H1 (cell line): ENCODE measurements around the gene GAS2L1. TPM values are rescaled to one million over a fixed set of nuclear protein-coding genes. Genes with fewer than 3 reads are reported as not detected.

ENCODE experiments used
- CTCF ChIA-PET: fragments of 300-600 bp; sonication (Branson Sonifier 250); formaldehyde crosslinking; loops from one replicate; lab custom pipeline; 2021; ENCODE audit not compliant: partially characterized antibody; lab: Charles Lee
- POLR2A ChIA-PET: fragments of 300-600 bp; sonication (Branson Sonifier 250); formaldehyde crosslinking; loops from one replicate; lab custom pipeline; 2021; ENCODE audit warnings: inconsistent platforms; ENCODE audit not compliant: partially characterized antibody; lab: Charles Lee
- DNase-seq, 2 experiments: peaks; one replicate each; pipeline versions ENCODE4 v3.0.0 to v3.0.0-alpha.2; 2010 to 2022; ENCODE audit warnings: low spot score in 2 of 2, low read depth in 1 of 2, mixed read lengths in 1 of 2
- FAIRE-seq: peaks from 2 replicates; lab custom pipeline; 2011; peaks lifted over from hg19 to GRCh38; lab: Jason Lieb, UNC
- H2AFZ ChIP-seq: 2 replicates; pipeline ENCODE4 v1.8.1; 2012; ENCODE audit warnings: low read length, inconsistent platforms
- H2AK5ac ChIP-seq: 2 replicates; pipeline ENCODE4 v1.6.1; 2013; ENCODE audit warnings: low read depth, low read length
- H2BK120ac ChIP-seq: replicated peaks from 2 replicates; pipeline ENCODE3; 2013; ENCODE audit warnings: low read depth, low read length, inconsistent platforms
- H2BK12ac ChIP-seq: 2 replicates; pipeline ENCODE4 v1.6.1; 2013; ENCODE audit warnings: low read depth, low read length
- H2BK15ac ChIP-seq: 2 replicates; pipeline ENCODE4 v1.6.1; 2013; ENCODE audit warnings: low read length
- H2BK20ac ChIP-seq: 2 replicates; pipeline ENCODE4 v1.6.1; 2013; ENCODE audit warnings: low read length
- H2BK5ac ChIP-seq: 2 replicates; pipeline ENCODE4 v1.6.1; 2013; ENCODE audit warnings: low read depth, low read length
- H3K14ac ChIP-seq: 2 replicates; pipeline ENCODE4 v1.6.1; 2013; ENCODE audit warnings: inconsistent platforms; ENCODE audit not compliant: insufficient read length
- H3K18ac ChIP-seq: 2 replicates; pipeline ENCODE4 v1.6.1; 2013; ENCODE audit warnings: low read length; ENCODE audit errors: extremely low read depth
- H3K23ac ChIP-seq: 2 replicates; pipeline ENCODE4 v1.6.1; 2013; ENCODE audit warnings: inconsistent platforms; ENCODE audit not compliant: insufficient read length
- H3K23me2 ChIP-seq: 2 replicates; pipeline ENCODE4 v1.6.1; 2013; ENCODE audit warnings: low read depth, low read length
- H3K27ac ChIP-seq: 2 replicates; pipeline ENCODE4 v1.6.1; 2011; ENCODE audit warnings: low read depth, low read length, inconsistent platforms
- H3K27me3 ChIP-seq, 4 experiments: replicated peaks in 1 of 4; 1 replicate in 1 of 4; 2 replicates in 3 of 4; pipeline versions ENCODE4 v1.6.1 to v1.8.1; 2011 to 2013; ENCODE audit warnings: low read length in 3 of 4, mild to moderate bottlenecking in 3 of 4, inconsistent platforms in 2 of 4, mixed read lengths in 2 of 4, moderate library complexity in 1 of 4; ENCODE audit not compliant: control insufficient read depth in 3 of 4, insufficient read depth in 3 of 4; ENCODE audit errors: extremely low read depth in 1 of 4
- H3K36me3 ChIP-seq, 4 experiments: 2 replicates each; pipeline versions ENCODE4 v1.6.1 to v1.8.1; 2011 to 2013; ENCODE audit warnings: mild to moderate bottlenecking in 4 of 4, low read length in 3 of 4, moderate library complexity in 2 of 4, control low read depth in 1 of 4, inconsistent platforms in 1 of 4; ENCODE audit not compliant: insufficient read depth in 4 of 4, control insufficient read depth in 2 of 4
- H3K4ac ChIP-seq: replicated peaks from 2 replicates; pipeline ENCODE3; 2013; ENCODE audit warnings: low read length, low read depth, mixed read lengths, inconsistent platforms; ENCODE audit not compliant: insufficient read length
- H3K4me1 ChIP-seq, 4 experiments: replicated peaks in 1 of 4; 1 replicate in 1 of 4; 2 replicates in 3 of 4; pipeline versions ENCODE4 v1.6.1 to v1.8.1; 2011 to 2013; ENCODE audit warnings: low read length in 3 of 4, inconsistent platforms in 2 of 4, mixed read lengths in 1 of 4; ENCODE audit not compliant: insufficient read depth in 4 of 4, control insufficient read depth in 3 of 4
- H3K4me2 ChIP-seq, 2 experiments: 2 replicates each; pipeline versions ENCODE4 v1.6.1 to v1.8.1; 2011 to 2013; ENCODE audit warnings: low read depth in 2 of 2, low read length in 2 of 2, control low read depth in 1 of 2, inconsistent platforms in 1 of 2, mild to moderate bottlenecking in 1 of 2; ENCODE audit not compliant: insufficient read depth in 1 of 2
- H3K4me3 ChIP-seq, 4 experiments: fragments of 200-600, 300-600 bp in 1 of 4; sonication (generic), shearing (Covaris generic), sonication (Bioruptor Twin) in 1 of 4; 2 replicates each; pipeline versions ENCODE4 v1.5.1 to v1.8.1; 2011 to 2016; ENCODE audit warnings: low read length in 4 of 4, low read depth in 3 of 4, control low read depth in 2 of 4, inconsistent platforms in 2 of 4, mild to moderate bottlenecking in 2 of 4, mixed read lengths in 1 of 4, moderate library complexity in 1 of 4; ENCODE audit not compliant: insufficient read depth in 2 of 4; ENCODE audit errors: extremely low read depth in 1 of 4
- H3K56ac ChIP-seq: replicated peaks from 2 replicates; pipeline ENCODE3; 2013; ENCODE audit warnings: low read depth, mild to moderate bottlenecking, mixed read lengths, low read length, inconsistent platforms; ENCODE audit not compliant: insufficient read length
- H3K79me1 ChIP-seq: 2 replicates; pipeline ENCODE4 v1.6.1; 2013; ENCODE audit warnings: low read depth, low read length, control low read depth
- H3K79me2 ChIP-seq, 2 experiments: 2 replicates each; pipeline versions ENCODE4 v1.6.1 to v1.8.1; 2012 to 2013; ENCODE audit warnings: low read length in 2 of 2, mild to moderate bottlenecking in 2 of 2, inconsistent platforms in 1 of 2; ENCODE audit not compliant: insufficient read depth in 2 of 2, control insufficient read depth in 1 of 2
- H3K9ac ChIP-seq, 4 experiments: replicated peaks in 1 of 4; 1 replicate in 1 of 4; 2 replicates in 3 of 4; pipeline versions ENCODE4 v1.6.1 to v1.8.1; 2011 to 2013; ENCODE audit warnings: low read depth in 3 of 4, low read length in 3 of 4, control low read depth in 2 of 4, mild to moderate bottlenecking in 2 of 4, moderate library complexity in 2 of 4, inconsistent platforms in 1 of 4; ENCODE audit errors: extremely low read depth in 1 of 4
- H3K9me3 ChIP-seq, 2 experiments: 2 replicates each; pipeline versions ENCODE4 v1.6.1 to v1.8.1; 2012 to 2013; ENCODE audit warnings: mild to moderate bottlenecking in 2 of 2, moderate library complexity in 2 of 2, control low read depth in 1 of 2, inconsistent platforms in 1 of 2, low read depth in 1 of 2, low read length in 1 of 2, mixed read lengths in 1 of 2; ENCODE audit not compliant: insufficient read depth in 2 of 2
- H4K20me1 ChIP-seq, 2 experiments: replicated peaks in 1 of 2; 2 replicates each; pipeline versions ENCODE3 to v1.8.1; 2011 to 2013; ENCODE audit warnings: inconsistent platforms in 2 of 2, low read length in 2 of 2, mild to moderate bottlenecking in 1 of 2; ENCODE audit not compliant: insufficient read depth in 2 of 2, control insufficient read depth in 1 of 2
- H4K5ac ChIP-seq: 2 replicates; pipeline ENCODE4 v1.6.1; 2013; ENCODE audit warnings: low read length, low read depth, mixed read lengths, inconsistent platforms; ENCODE audit not compliant: insufficient read length
- H4K8ac ChIP-seq: 2 replicates; pipeline ENCODE4 v1.8.0; 2013; ENCODE audit warnings: mild to moderate bottlenecking, moderate library complexity, low read length, inconsistent platforms; ENCODE audit not compliant: insufficient read depth; ENCODE audit errors: extremely low read depth
- H4K91ac ChIP-seq: replicated peaks from 2 replicates; pipeline ENCODE3; 2013; ENCODE audit warnings: low read length, mixed read lengths, inconsistent platforms; ENCODE audit not compliant: insufficient read length
- BCL11A ChIP-seq, 2 experiments: IDR thresholded peaks; one replicate each; pipeline ENCODE4 v1.6.1; 2011; ENCODE audit warnings: low read depth in 2 of 2, low read length in 2 of 2, mild to moderate bottlenecking in 2 of 2
- GABPA ChIP-seq: IDR thresholded peaks from 2 replicates; pipeline ENCODE4 v1.6.1; 2011; ENCODE audit warnings: mild to moderate bottlenecking, low read length, moderate library complexity, borderline replicate concordance; ENCODE audit not compliant: insufficient read depth
- HDAC2 ChIP-seq, 2 experiments: fragments of 300-600 bp in 1 of 2; sonication (generic) in 1 of 2; IDR thresholded peaks; 2 replicates each; pipeline ENCODE4 v1.6.1; 2011 to 2012; ENCODE audit warnings: low read depth in 2 of 2, low read length in 2 of 2, mild to moderate bottlenecking in 2 of 2, moderate library complexity in 2 of 2, borderline replicate concordance in 1 of 2, inconsistent platforms in 1 of 2
- JUND ChIP-seq: IDR thresholded peaks from 2 replicates; pipeline ENCODE4 v1.6.1; 2011; ENCODE audit warnings: mild to moderate bottlenecking, improper control_type of control experiment, low read length
- MAFK ChIP-seq: IDR thresholded peaks from 2 replicates; pipeline ENCODE4 v1.6.1; 2012; ENCODE audit warnings: low read depth, mild to moderate bottlenecking, improper control_type of control experiment, low read length
- SUZ12 ChIP-seq: fragments of 200-600 bp; sonication (generic); IDR thresholded peaks from 2 replicates; pipeline ENCODE4 v1.6.1; 2012; ENCODE audit warnings: mild to moderate bottlenecking, inconsistent platforms, low read length, moderate library complexity, mixed read lengths
- WGBS, 2 experiments: shearing (Covaris generic) in 1 of 2; methylation state at CpG; one replicate each; pipeline versions ENCODE4 v1.1.6 to v1.1.7; 2013 to 2015; ENCODE audit warnings: low lambda C conversion rate in 2 of 2, mixed read lengths in 2 of 2, inconsistent platforms in 1 of 2, low coverage in 1 of 2, missing lambda C conversion rate in 1 of 2; ENCODE audit not compliant: insufficient replicate concordance in 2 of 2, insufficient coverage in 1 of 2, insufficient read length in 1 of 2; ENCODE audit errors: extremely low coverage in 1 of 2, missing lambda C conversion rate in 1 of 2; 5-methylcytosine and 5-hydroxymethylcytosine counted together
- polyA plus RNA-seq, 7 experiments: library from polyadenylated mRNA; depleted of rRNA in 3 of 7; stranded (reverse) in 5 of 7; unstranded in 2 of 7; fragments of >200 nt in 5 of 7; fragments of 200-250 nt in 2 of 7; gene quantifications; 1 replicate in 5 of 7; 2 replicates in 1 of 7; 4 replicates in 1 of 7; pipeline versions ENCODE4 v1.2.1 to v1.2.3, GENCODE V29; 2011 to 2013; ENCODE audit warnings: missing spikeins in 2 of 7, mixed read lengths in 2 of 7
- total RNA-seq: library from RNA; stranded (reverse); fragmentation: NEBNext Ultra II Directional; extraction: Animal tissue kit (Norgen Biotek cat#: 25700); gene quantifications from 2 replicates; pipeline ENCODE4 v1.2.1, GENCODE V29; 2021

The GAS2L1 gene
- total and polyA plus RNA-seq, 2 of the 8 experiments (the other 6 are each of a cell fraction or from before 2014, with no cell fraction given), result 3.6 to 10.1 TPM

DNA sequence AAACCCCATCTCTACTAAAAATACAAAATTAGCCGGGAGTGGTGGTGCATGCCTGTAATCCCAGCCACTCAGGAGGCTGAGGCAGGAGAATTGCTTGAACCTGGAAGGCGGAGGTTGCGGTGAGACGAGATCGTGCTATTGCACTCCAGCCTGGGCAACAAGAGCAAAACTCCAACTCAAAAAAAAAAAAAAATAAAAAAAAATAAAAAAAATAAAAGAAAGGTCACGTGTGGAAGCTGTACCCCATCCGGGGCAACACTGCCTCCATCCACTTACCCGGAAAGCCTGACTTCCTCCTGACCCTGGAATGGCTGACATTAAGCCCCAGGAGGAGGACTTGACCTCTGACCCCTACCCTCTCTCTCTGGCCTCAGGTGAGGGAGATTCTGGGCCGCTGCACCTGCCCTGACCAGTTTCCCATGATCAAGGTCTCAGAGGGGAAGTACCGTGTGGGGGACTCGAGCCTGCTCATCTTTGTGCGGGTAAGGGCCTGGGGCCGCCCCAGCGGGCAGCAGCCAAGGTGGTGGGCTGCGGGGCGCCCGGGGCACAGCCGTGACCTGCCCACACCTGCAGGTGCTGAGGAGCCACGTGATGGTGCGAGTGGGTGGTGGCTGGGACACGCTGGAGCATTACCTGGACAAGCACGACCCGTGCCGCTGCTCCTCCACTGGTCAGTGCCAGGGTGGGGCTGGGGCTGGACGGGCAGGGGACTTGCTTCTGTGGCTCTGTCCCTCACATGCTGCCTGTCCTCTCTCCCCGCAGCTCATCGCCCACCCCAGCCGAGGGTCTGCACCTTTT lies 3.8 kb downstream of the GAS2L1 start:
- H3K4ac ChIP-seq, result no peak overlapping the region
- H3K27me3 ChIP-seq, result peaks cover 21 to 33% (median 24%) of the 10 kb centered on the region in 4 experiments
- no peak overlapping the region; the same call in none of the 2 replicates for H3K27ac ChIP-seq
- H3K36me3 ChIP-seq, result peaks cover 0 to 12% (median 0%) of the 10 kb centered on the region in 4 experiments; a peak in 1 of 8 replicates
- FAIRE-seq, result no peak
- CTCF ChIA-PET, result interaction anchor here (1.1 to 4.1 kb wide), 6 partner anchors 7 to 65 kb away, joined by 3 to 41 read pairs (median 4); no protein-coding TSS in a partner anchor
- peaks cover 6 to 14% of the 10 kb centered on the region in 2 experiments for H4K20me1 ChIP-seq
- H3K56ac ChIP-seq, result no peak overlapping the region
- H3K9ac ChIP-seq, result no peak overlapping the region; a peak in 2 of 7 replicates
- H3K23ac ChIP-seq, result no peak overlapping the region
- peak overlapping the region; percentile 24; the same call in 1 of the 2 replicates for H3K18ac ChIP-seq
- POLR2A ChIA-PET, result interaction anchor here (1.1 to 4.4 kb wide), 6 partner anchors 8 to 42 kb away, joined by 3 to 44 read pairs (median 6); partner anchors contain the start of gene EWSR1
- no peak overlapping the region for H3K4me2 ChIP-seq
- H3K4me1 ChIP-seq, result peaks cover 0 to 22% (median 13%) of the 10 kb centered on the region in 4 experiments; a peak in 6 of 7 replicates
- no peaks in the 10 kb centered on the region for H3K79me2 ChIP-seq
- no peak overlapping the region for H2BK12ac ChIP-seq
- DNase-seq, result peak in 1 of 2 experiments; percentile 57
- H2AK5ac ChIP-seq, result peak overlapping the region; percentile 65; the same call in 1 of the 2 replicates
- H3K9me3 ChIP-seq, result peaks cover 3 to 7% of the 10 kb centered on the region in 2 experiments; a peak in 3 of 4 replicates
- H3K14ac ChIP-seq, result no peak overlapping the region
- no peaks in the 10 kb centered on the region for H3K79me1 ChIP-seq
- H3K23me2 ChIP-seq, result peaks cover 12% of the 10 kb centered on the region; the same call in 1 of the 2 replicates
- no peak overlapping the region for H2BK120ac ChIP-seq
- H2BK5ac ChIP-seq, result peak overlapping the region; percentile 52; the same call in 1 of the 2 replicates
- no peak overlapping the region for H3K4me3 ChIP-seq
- no peak overlapping the region for H4K91ac ChIP-seq
- H4K8ac ChIP-seq, result no peak overlapping the region
- TF ChIP-seq JUND, result no peak
- TF ChIP-seq MAFK, result no peak
- TF ChIP-seq HDAC2 (IDR thresholded peaks at IDR 0.05; ENCODE audit: borderline replicate concordance in 1 of 2, low read depth in 2 of 2, low read length in 2 of 2), result no peak
- TF ChIP-seq SUZ12, result no peak
- no peak for TF ChIP-seq BCL11A (IDR thresholded peaks at IDR 0.05; ENCODE audit: low read depth in 2 of 2, low read length in 2 of 2)
- TF ChIP-seq GABPA, result no peak
- no peak overlapping the region for H2BK20ac ChIP-seq
- 90% methylated on average over 12 of the region's 28 CpGs; no CpG with 5 or more reads in 1 of the 2 experiments for WGBS, 2 experiments
- H4K5ac ChIP-seq, result no peak overlapping the region
- no peak overlapping the region for H2AFZ ChIP-seq
- H2BK15ac ChIP-seq, result peak overlapping the region; percentile 29; the same call in 1 of the 2 replicates
